NCI-H1694 treated with DMSO at 0.1 percent for 48 hours (cell line): Measurements from ENCODE around the gene GPAM.
"Not testable (repeated sequence)": the region's sequence is repeated elsewhere in the genome, so short reads cannot be mapped to it uniquely, and the experiment has no call there.

Experiments used
- DNase-seq: peaks from one replicate; lab custom pipeline; 2025; lab: John Stamatoyannopoulos, UW

GPAM gene

DNA sequence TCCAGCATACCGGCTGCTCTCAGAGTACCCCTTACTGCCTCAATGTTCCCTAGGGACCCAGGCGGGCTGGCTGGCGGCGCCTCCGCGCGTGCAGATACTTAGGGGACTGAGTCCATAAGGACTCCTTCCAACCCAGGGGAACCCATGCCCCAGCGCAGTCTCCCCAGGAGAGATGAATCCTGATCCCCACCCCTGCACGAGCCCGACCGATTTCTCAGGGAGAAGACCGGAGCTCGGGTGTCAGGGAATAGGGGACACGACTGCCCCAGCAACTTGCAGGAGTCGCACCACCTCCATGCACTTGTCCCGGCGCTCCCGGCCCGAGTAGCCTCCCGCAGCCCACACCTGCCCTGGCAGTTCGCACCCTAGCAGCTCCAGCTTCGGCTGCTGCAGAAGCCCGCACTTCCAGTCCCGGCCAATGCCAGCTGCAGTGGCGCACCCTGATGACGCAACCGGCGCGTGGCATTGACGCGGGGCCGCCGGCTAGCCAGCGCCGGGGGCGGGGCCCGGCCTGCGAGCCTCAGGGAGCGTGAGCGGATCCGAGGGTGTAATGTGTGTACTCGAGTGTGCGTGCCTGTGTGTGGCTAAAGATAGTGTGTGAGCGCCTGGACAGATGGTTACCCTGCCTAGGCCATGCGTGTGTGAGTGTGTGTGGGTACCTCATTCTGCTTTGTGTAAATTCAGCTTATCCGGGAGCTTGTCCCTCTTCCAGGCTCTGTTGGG is at the start of gene GPAM:
GPAM (minus strand) TSS at position 437 of the 723 bp plus-strand sequence. CDS start 1,981 bp downstream, outside the sequence.
- peak; percentile 79 for DNase-seq

DNA sequence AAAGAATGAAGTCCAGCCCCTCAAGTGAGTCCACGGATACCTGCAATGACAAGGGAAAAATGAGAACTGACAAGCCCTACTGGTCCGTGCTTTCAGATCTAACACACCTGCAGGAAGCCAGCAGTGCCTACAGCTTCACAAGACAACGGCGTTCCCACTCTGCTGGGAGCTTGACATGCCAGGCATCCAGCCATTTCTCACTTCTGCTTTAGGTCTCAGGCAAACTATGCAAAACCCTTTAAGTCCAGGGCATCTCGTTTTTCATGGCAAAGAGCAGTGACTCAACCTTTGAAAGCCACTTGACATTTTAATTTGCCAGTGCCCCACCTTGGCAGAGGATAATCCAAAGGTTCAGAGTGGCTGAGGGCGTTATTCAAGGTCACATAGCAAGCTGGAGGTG is 49.1 kb upstream of the GPAM start:
- no peak for DNase-seq

DNA sequence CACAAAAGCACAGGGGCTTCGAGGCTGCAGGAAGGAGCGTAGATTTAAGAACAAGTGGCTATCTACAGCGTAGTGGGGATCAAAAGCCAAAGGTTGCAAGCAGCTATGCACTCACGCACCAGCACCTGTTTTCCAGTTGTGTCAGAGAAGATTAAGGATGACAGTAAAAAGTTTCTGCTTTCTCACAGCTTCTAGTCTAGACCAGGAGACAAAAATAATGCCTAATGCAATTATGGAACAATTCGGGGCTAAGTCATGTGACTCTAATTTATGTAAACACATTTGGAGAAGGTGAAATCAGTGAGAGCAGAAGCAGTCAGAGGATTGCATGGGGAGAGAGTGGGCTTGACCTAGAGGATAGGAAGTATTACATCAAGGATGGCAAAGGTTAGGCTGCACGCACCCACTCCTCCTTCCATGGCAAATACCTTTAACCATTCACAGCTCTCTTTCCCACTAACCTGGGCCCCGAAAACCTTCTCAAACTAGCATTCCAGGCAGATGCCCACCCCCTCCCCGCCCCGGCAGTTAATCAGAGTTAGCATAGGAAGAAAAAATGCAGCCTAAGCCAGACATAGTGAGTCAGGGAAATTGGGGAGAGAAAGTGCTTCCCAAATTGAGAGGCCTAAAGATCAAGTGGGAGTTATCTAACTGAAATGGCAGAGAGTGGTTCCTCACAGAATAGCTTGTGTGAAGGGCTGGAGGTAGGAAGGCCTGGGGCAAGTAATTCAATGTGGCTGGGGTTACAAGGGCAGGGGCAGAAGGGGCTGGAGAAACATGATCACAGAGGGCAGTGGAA is 48.2 kb upstream of the GPAM start:
- DNase-seq = no peak

- no peak for DNase-seq
Observed at GRCh38 chr10:112230325-112230988, 46.9 kb upstream of the GPAM start.

GRCh38 chr10:112229901-112230300 is 46.3 kb upstream of the GPAM start:
- no peak for DNase-seq

- no peak for DNase-seq
Observed at GRCh38 chr10:112229096-112229495, 45.5 kb upstream of the GPAM start.

- not testable (repeated sequence) for DNase-seq
Observed at GRCh38 chr10:112228366-112229088, 45.0 kb upstream of the GPAM start.

GRCh38 chr10:112227331-112227987 is 43.9 kb upstream of the GPAM start:
- no peak for DNase-seq

DNA sequence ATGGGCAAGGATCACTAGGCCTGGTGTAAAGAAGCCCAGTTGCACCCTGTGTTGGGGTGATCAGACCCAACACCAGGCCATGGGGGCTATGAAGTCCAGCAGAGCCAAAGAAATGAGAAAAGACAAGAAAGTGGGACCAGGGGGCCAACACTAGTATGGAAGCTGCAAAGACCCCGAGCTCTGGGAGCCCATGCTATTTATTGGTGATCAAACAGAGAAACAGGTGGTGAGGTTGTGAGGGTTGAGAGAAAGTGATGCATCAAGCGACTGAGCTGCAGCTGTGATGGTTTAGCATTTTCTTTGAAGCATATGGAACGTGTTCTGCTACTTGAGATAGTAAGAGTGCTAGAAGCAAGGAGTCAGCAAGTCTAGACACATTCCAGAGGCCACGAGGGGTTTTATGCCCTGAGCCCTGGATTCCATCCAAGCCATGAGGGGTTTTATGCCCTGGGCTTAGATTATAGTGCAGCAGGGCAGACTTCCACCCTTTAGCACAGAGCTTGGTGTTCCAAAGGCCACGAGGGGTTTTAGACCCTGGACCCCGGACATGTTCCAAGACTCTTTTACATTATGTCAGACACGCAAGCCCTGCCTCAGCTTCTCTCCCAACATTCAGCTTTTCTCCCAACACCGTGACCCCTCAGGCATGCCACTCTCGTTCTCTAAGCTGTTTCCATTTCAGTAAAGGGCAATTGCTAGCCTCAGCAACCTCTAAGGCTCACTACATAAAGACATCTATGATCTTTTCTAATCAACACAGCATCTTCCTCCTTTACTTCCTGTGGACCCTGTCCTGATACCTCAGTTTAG is 43.1 kb upstream of the GPAM start:
- DNase-seq = no peak

DNA sequence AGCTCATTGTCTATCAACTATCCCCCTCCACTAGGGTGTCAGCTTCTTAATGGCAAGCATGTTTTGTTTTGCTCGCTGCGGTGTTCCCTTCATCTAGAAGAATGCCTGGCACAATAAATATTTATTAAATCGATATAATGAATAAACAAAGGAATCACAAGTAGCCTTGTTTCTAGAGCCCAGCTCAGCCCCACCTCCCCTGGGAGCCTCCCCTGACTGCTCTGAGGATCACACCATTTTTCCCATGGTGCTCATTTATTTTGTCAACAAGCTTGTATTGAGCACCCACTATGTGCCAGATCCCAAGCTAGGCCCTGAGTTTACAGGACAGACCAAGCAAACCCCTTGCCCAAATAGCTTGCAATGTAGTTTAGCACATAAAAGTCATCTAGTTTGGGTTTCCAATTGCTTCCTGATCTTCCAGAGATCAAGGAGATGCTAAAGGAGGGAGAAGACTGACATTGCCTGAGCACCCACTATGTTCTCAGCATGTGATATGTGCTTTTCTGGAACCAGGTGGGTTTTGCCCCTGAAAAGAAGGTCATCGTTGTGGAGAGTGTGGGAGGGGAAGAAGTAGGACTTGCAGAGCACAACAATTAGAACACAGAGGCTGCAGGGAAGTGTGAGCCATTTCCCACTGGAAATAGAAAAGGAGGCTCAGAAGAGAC is 42.3 kb upstream of the GPAM start:
- DNase-seq = no peak

GRCh38 chr10:112224933-112225529 is 41.5 kb upstream of the GPAM start:
- DNase-seq = no peak

DNA sequence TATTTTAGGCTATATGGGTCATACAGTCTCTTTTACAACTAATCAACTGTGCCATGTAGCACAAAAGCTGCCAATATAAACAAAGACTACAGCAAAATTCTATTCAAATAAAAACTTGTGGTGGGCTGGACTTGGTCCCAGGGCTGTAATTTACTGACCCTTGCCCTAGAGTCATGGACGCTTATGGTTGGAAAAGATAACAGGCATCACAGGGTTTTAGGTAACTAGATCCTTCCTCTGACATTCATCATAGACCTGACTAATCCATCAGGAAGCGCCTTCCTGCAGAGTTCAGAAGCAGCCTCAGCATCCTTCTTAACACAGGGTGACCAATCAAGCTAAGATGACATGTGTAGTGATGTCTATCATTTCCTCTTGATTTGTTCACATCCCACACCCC is 40.2 kb upstream of the GPAM start:
- DNase-seq = no peak

GRCh38 chr10:112222799-112223198 is 39.2 kb upstream of the GPAM start:
- DNase-seq = no peak

GRCh38 chr10:112221545-112221944 is 38.0 kb upstream of the GPAM start:
- DNase-seq = no peak

DNA sequence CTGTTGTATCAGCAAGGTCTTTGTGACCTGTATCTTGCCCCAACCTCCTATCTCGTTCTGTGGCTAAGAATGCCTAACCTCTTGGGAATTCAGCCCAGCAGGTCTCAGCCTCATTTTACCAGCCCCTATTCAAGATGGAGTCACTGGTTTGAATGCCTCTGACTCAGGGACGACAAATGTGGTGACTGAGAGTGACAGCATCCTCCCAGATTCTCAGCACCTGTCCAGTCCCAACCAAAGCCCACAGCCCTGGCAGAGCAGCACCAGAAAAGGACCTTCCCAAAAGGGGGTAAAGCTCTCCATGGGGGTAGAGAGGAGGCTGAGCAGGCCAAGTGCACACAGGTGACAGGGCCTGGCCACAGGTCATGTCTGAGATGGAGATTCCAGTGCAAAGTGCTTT is 35.4 kb upstream of the GPAM start:
- no peak for DNase-seq

GRCh38 chr10:112218036-112218390 is 34.4 kb upstream of the GPAM start:
- no peak for DNase-seq

DNA sequence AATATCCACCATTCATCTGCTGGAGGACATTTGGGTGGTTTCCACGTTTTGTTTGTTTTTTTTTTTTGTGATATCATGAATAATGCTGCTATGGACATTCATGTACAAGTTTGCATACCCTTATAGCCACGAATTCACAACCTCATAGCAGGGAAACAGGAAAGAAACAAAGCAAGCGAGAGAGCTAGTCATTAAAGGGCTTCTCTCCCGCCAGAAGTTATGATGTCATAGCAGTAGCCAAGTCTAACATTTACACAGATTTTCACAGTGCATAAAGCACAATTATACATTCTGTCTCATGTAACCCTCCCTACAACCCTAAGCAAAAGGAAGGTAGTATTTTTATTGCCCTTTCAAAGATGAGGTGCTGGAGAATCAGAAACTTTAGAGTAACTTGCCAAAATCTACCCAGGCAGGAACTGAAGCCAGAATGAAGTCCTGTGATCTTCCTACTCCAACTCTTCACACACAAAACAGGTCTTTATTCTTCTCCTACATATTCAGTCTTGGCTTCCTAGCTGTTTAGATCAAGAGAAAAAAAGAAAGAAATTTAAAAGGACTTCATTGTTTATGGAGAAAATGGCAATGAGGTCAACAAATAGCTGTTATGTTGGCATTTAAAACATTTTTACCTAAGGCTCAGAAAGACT is 33.9 kb upstream of the GPAM start:
- DNase-seq = no peak

DNA sequence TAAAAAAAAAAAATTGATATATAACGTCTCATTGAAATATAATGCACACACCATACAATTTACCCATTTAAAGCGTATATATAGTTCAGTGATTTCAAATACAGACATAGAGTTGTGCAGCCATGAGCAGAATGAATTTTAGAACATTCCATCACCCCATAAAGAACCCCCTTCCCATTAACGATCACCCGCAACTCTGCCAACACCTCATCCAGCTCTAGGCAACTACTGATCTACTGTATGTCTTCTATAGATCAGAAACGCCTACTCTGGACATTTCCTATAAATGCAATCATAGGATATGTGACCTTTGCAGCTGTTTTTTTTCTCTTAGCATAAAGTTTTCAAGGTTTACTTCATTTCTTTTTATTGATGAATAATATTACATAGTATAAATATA is 33.4 kb upstream of the GPAM start:
- no peak for DNase-seq

GRCh38 chr10:112216151-112216550 is 32.6 kb upstream of the GPAM start:
- no peak for DNase-seq
